Aorta (tissue), 5 donors: ENCODE results near the gene NCR1. TPM values are rescaled to one million over a fixed set of nuclear protein-coding genes. Genes with fewer than 3 reads are reported as not detected.
"Not testable (repeated sequence)": the region's sequence is repeated elsewhere in the genome, so short reads cannot be mapped to it uniquely, and the experiment has no call there.

Experiments used
- ATAC-seq: fragments of 200-7000 bp; cut with Tn5 transposase; one replicate; pipeline ENCODE4 v1.9.1; 2022; ENCODE audit warnings: moderate library complexity; ENCODE audit not compliant: low FRiP score
- DNase-seq, 2 donors: peaks; one replicate each; pipeline ENCODE4 v3.0.0-alpha.2; 2020
- H3K27ac ChIP-seq, 2 donors: one replicate each; pipeline ENCODE4 v1.5.1; 2013; ENCODE audit warnings: low read length in 2 of 2, mild to moderate bottlenecking in 2 of 2, moderate library complexity in 2 of 2, control low read depth in 1 of 2, inconsistent platforms in 1 of 2, low read depth in 1 of 2
- H3K27me3 ChIP-seq, 2 donors: one replicate each; pipeline ENCODE4 v1.6.1; 2013; ENCODE audit warnings: control low read depth in 1 of 2, low read length in 1 of 2, mild to moderate bottlenecking in 1 of 2, moderate library complexity in 1 of 2; ENCODE audit not compliant: insufficient read depth in 2 of 2, control insufficient read depth in 1 of 2
- H3K36me3 ChIP-seq, 2 donors: one replicate each; pipeline ENCODE4 v1.6.1; 2013; ENCODE audit warnings: control low read depth in 1 of 2, low read length in 1 of 2, mild to moderate bottlenecking in 1 of 2; ENCODE audit not compliant: insufficient read depth in 2 of 2, control insufficient read depth in 1 of 2
- H3K4me1 ChIP-seq, 2 donors: one replicate each; pipeline ENCODE4 v1.6.1; 2013; ENCODE audit warnings: low read length in 2 of 2, control low read depth in 1 of 2, mild to moderate bottlenecking in 1 of 2, moderate library complexity in 1 of 2; ENCODE audit not compliant: insufficient read depth in 2 of 2, control insufficient read depth in 1 of 2
- H3K4me3 ChIP-seq, 2 donors: one replicate each; pipeline ENCODE4 v1.5.1; 2013; ENCODE audit warnings: low read length in 2 of 2, control low read depth in 1 of 2, mild to moderate bottlenecking in 1 of 2
- H3K9me3 ChIP-seq: one replicate; pipeline ENCODE4 v1.6.1; 2013; ENCODE audit warnings: mild to moderate bottlenecking, low read length; ENCODE audit not compliant: control insufficient read depth
- WGBS, 2 donors: extraction: QIAGEN DNeasy Blood & Tissue Kit; methylation state at CpG; one replicate each; pipeline ENCODE4 v1.1.7; 2013; 5-methylcytosine and 5-hydroxymethylcytosine counted together
- intact Hi-C, 2 donors: fragments of 100-400 bp; cut with DNase I; formaldehyde crosslinking; loops; one replicate each; pipeline versions ENCODE4 v1.14.2 to v1.15.0; 2022
- polyA plus RNA-seq, 2 donors: library from polyadenylated mRNA; stranded (reverse); fragments of 200-250 nt; gene quantifications; one replicate each; pipeline ENCODE4 v1.2.3, GENCODE V29; 2013
- total RNA-seq, 2 donors: library from RNA; stranded (reverse); fragmentation: NEBNext Ultra II Directional; extraction: Animal tissue kit (Norgen Biotek cat#: 25700); gene quantifications; one replicate each; pipeline ENCODE4 v1.2.1, GENCODE V29; 2021
- donor health status: healthy with polysubstance abuse.
- donor health status: Bipolar disorder and iron deficiency.
- donor health status: DM: no; HTN: no; CAD: no.
- donor health status: DM: no; HTN: no; CAD: no.
- donor health status: DM: yes; HTN: yes; CAD: no.

Gene NCR1
- total and polyA plus RNA-seq, 4 donors, result 0.72 to 1.0 TPM; not detected in 2

- 34 to 48% methylated on average over 18 to 23 of the region's 24 CpGs for WGBS, 2 donors
- ATAC-seq, H3K27ac ChIP-seq, H3K27me3 ChIP-seq, intact Hi-C loops, DNase-seq, H3K9me3 ChIP-seq, H3K4me3 ChIP-seq, H3K4me1 ChIP-seq, H3K36me3 ChIP-seq: not testable (repeated sequence)
Measured at GRCh38 chr19:54919646-54920563, 14.0 kb downstream of the NCR1 start.

GRCh38 chr19:54921082-54921481 is 15.1 kb downstream of the NCR1 start:
- Histone ChIP-seq H3K4me1 (no peaks in the 10 kb centered on the region), H3K36me3 (no peaks in the 10 kb centered on the region), H3K9me3 (no peaks in the 10 kb centered on the region), H3K27ac (no peak overlapping the region), H3K4me3 (no peak overlapping the region), H3K27me3 (no peaks in the 10 kb centered on the region)
- ATAC-seq, result no peak
- DNase-seq, result no peak
- 54 to 62% methylated on average over 7 of the region's 7 CpGs for WGBS, 2 donors
- intact Hi-C loops, result no loop called here

- no peak for ATAC-seq
Measured at GRCh38 chr19:54923276-54923675, 17.3 kb downstream of the NCR1 start.

GRCh38 chr19:54928299-54928698 is 22.4 kb downstream of the NCR1 start:
- intact Hi-C loops, result no loop called here
- no peak for ATAC-seq
- no peaks in the 10 kb centered on the region for H3K27me3 ChIP-seq

More at GRCh38 chr19:54923276-54923675, 17.3 kb downstream of the NCR1 start:
- no peak for DNase-seq
- Histone ChIP-seq H3K36me3 (no peaks in the 10 kb centered on the region), H3K4me1 (no peaks in the 10 kb centered on the region), H3K27ac (no peak overlapping the region), H3K9me3 (peaks cover 2% of the 10 kb centered on the region), H3K4me3 (no peak overlapping the region), H3K27me3 (no peaks in the 10 kb centered on the region)
- intact Hi-C loops, result no loop called here
- 73 to 78% methylated on average over 9 of the region's 9 CpGs for WGBS, 2 donors

GRCh38 chr19:54937926-54938325 is 32.0 kb downstream of the NCR1 start:
- Histone ChIP-seq H3K4me3 (no peak overlapping the region), H3K27ac (no peak overlapping the region), H3K27me3 (no peaks in the 10 kb centered on the region), H3K36me3 (no peaks in the 10 kb centered on the region), H3K4me1 (no peaks in the 10 kb centered on the region), H3K9me3 (peaks cover 2% of the 10 kb centered on the region)
- intact Hi-C loops, result no loop called here
- ATAC-seq, result no peak
- 82 to 84% methylated on average over 9 of the region's 9 CpGs for WGBS, 2 donors
- DNase-seq, result no peak

More at GRCh38 chr19:54928299-54928698, 22.4 kb downstream of the NCR1 start:
- H3K9me3 ChIP-seq, result peaks cover 2% of the 10 kb centered on the region
- 90 to 91% methylated on average over 2 of the region's 2 CpGs for whole genome bisulfite sequencing, 2 donors
- DNase-seq, result no peak
- no peak overlapping the region for H3K4me3 ChIP-seq
- no peak overlapping the region for H3K27ac ChIP-seq
- no peaks in the 10 kb centered on the region for H3K36me3 ChIP-seq
- H3K4me1 ChIP-seq, result no peaks in the 10 kb centered on the region

- WGBS, 2 donors, result 73 to 79% methylated on average over 11 of the region's 11 CpGs
- H3K27ac ChIP-seq, result no peak overlapping the region
- no peaks in the 10 kb centered on the region for H3K9me3 ChIP-seq
- no peak overlapping the region for H3K4me3 ChIP-seq
- no peaks in the 10 kb centered on the region for H3K27me3 ChIP-seq
- no peak for DNase-seq
- ATAC-seq, result no peak
- no peaks in the 10 kb centered on the region for H3K4me1 ChIP-seq
- intact Hi-C loops, result no loop called here
- H3K36me3 ChIP-seq, result no peaks in the 10 kb centered on the region
Measured at GRCh38 chr19:54938906-54939305, 33.0 kb downstream of the NCR1 start.

- ATAC-seq, H3K9me3 ChIP-seq, H3K27ac ChIP-seq, H3K4me3 ChIP-seq, H3K36me3 ChIP-seq, intact Hi-C loops, H3K4me1 ChIP-seq, H3K27me3 ChIP-seq, DNase-seq: not testable (repeated sequence)
- WGBS, 2 donors, result 64 to 83% methylated on average over 5 to 23 of the region's 28 CpGs
Measured at GRCh38 chr19:54939538-54939937, 33.6 kb downstream of the NCR1 start.

GRCh38 chr19:54943772-54944361 is 37.9 kb downstream of the NCR1 start:
- H3K27ac ChIP-seq, ATAC-seq, intact Hi-C loops, H3K4me3 ChIP-seq, H3K36me3 ChIP-seq, H3K9me3 ChIP-seq, H3K27me3 ChIP-seq, H3K4me1 ChIP-seq, DNase-seq: not testable (repeated sequence)
- WGBS, 2 donors, result 60 to 69% methylated on average over 11 of the region's 11 CpGs

GRCh38 chr19:54947381-54947780 is 41.4 kb downstream of the NCR1 start, which contains the start of gene NLRP7:
Gene NLRP7, minus strand, starts transcription at chr19:54947530.
- Histone ChIP-seq H3K27me3 (no peaks in the 10 kb centered on the region), H3K4me1 (no peaks in the 10 kb centered on the region), H3K36me3 (no peaks in the 10 kb centered on the region), H3K27ac (no peak within 1 kb of the TSS), H3K4me3 (no peak within 1 kb of the TSS), H3K9me3 (no peaks in the 10 kb centered on the region)
- no peak for DNase-seq
- no peak for ATAC-seq
- 82 to 85% methylated on average over 8 of the region's 8 CpGs for WGBS, 2 donors
- intact Hi-C loops, result no loop called here
